GM19455 (cell line): ENCODE data around the gene HTR7.

Experiments used
- ATAC-seq: cut with Tn5 transposase; IDR thresholded peaks from one replicate; pipeline ENCODE4 v1.9.1; 2021; ENCODE audit not compliant: unreplicated experiment

HTR7 gene

GRCh38 chr10:90743291-90743690 lies 114.5 kb downstream of the HTR7 start:
- ATAC-seq, result no peak

GRCh38 chr10:90741926-90742565 lies 115.8 kb downstream of the HTR7 start:
- no peak for ATAC-seq

- ATAC-seq, result no peak
These were observed 117.6 kb downstream of the HTR7 start for GRCh38 chr10:90740265-90740664.

GRCh38 chr10:90738885-90739284 lies 119.0 kb downstream of the HTR7 start:
- ATAC-seq, result no peak

- ATAC-seq, result no peak
These were observed 123.4 kb downstream of the HTR7 start for GRCh38 chr10:90734415-90734814.

- no peak for ATAC-seq
These were observed 125.3 kb downstream of the HTR7 start for GRCh38 chr10:90732581-90732980.

GRCh38 chr10:90723416-90724068 lies 134.3 kb downstream of the HTR7 start:
- no peak for ATAC-seq

- ATAC-seq, result no peak
These were observed 135.0 kb downstream of the HTR7 start for GRCh38 chr10:90722832-90723231.

- ATAC-seq, result no peak
These were observed 139.7 kb downstream of the HTR7 start for GRCh38 chr10:90718182-90718581.

GRCh38 chr10:90712529-90712928 lies 145.3 kb downstream of the HTR7 start:
- no peak for ATAC-seq

GRCh38 chr10:90709727-90710126 lies 148.1 kb downstream of the HTR7 start:
- ATAC-seq, result no peak

GRCh38 chr10:90707657-90708056 lies 150.2 kb downstream of the HTR7 start:
- ATAC-seq, result no peak

- ATAC-seq, result no peak
These were observed 156.4 kb downstream of the HTR7 start for GRCh38 chr10:90701428-90701827.

GRCh38 chr10:90695915-90696676 lies 161.7 kb downstream of the HTR7 start:
- ATAC-seq, result no peak
